ENCODE measurements around the gene B4GAT1. TPM values are rescaled to one million over a fixed set of nuclear protein-coding genes. Genes with fewer than 3 reads are reported as not detected.
"Not testable (repeated sequence)": the region's sequence is repeated elsewhere in the genome, so short reads cannot be mapped to it uniquely, and the experiment has no call there.

B4GAT1 gene
- total RNA-seq, 2 experiments from 2014 or later = 8.5 to 9.4 TPM

- no peak overlapping the region for H3K27ac Mint-ChIP-seq
- H3K36me3 Mint-ChIP-seq (ENCODE audit: low read depth) = peaks cover 12% of the 10 kb centered on the region
- DNase-seq = no peak
- CTCF ChIA-PET = interaction anchor here (0.9 kb wide), 1 partner anchor 10 kb away, joined by 3 read pairs; no protein-coding TSS in a partner anchor
- POLR2A ChIA-PET = no interaction called here
- peaks cover 71% of the 10 kb centered on the region for H3K4me1 Mint-ChIP-seq
- H3K9me3 Mint-ChIP-seq = peaks cover 6% of the 10 kb centered on the region
- no peak overlapping the region for H3K4me3 Mint-ChIP-seq
- no peaks in the 10 kb centered on the region for H3K27me3 Mint-ChIP-seq
Measured at GRCh38 chr11:66322732-66323427, 24.5 kb downstream of the B4GAT1 start.

- Mint-ChIP-seq H3K36me3 (ENCODE audit: low read depth) (peaks cover 12% of the 10 kb centered on the region), H3K27ac (no peak overlapping the region), H3K9me3 (peaks cover 6% of the 10 kb centered on the region), H3K4me3 (no peak overlapping the region), H3K27me3 (no peaks in the 10 kb centered on the region), H3K4me1 (peaks cover 71% of the 10 kb centered on the region)
- POLR2A ChIA-PET = no interaction called here
- CTCF ChIA-PET = interaction anchor here (0.8 to 1.2 kb wide), 2 partner anchors 10 to 14 kb away, joined by 3 read pairs; partner anchors contain the start of gene RIN1
- DNase-seq = no peak
Measured at GRCh38 chr11:66321606-66322005, 25.8 kb downstream of the B4GAT1 start.

DNA sequence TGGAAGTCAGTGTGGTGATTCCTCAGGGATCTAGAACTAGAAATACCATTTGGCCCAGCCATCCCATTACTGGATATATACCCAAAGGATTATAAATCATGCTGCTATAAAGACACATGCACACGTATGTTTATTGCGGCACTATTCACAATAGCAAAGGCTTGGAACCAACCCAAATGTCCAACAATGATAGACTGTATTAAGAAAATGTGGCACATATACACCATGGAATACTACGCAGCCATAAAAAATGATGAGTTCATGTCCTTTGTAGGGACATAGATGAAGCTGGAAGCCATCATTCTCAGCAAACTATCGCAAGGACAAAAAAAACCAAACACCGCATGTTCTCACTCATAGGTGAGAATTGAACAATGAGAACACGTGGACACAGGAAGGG is 26.7 kb downstream of the B4GAT1 start:
- Mint-ChIP-seq H3K27ac (peak overlapping the region; percentile 66), H3K4me1 (peaks cover 69% of the 10 kb centered on the region)
- POLR2A ChIA-PET = not testable (repeated sequence)

GRCh38 chr11:66320289-66320688 is 27.1 kb downstream of the B4GAT1 start:
- peak overlapping the region; percentile 41 for H3K27ac Mint-ChIP-seq
- POLR2A ChIA-PET, DNase-seq, CTCF ChIA-PET, H3K27me3 Mint-ChIP-seq, H3K9me3 Mint-ChIP-seq, H3K4me3 Mint-ChIP-seq: not testable (repeated sequence)
- peaks cover 69% of the 10 kb centered on the region for H3K4me1 Mint-ChIP-seq
- peaks cover 12% of the 10 kb centered on the region for H3K36me3 Mint-ChIP-seq (ENCODE audit: low read depth)

More for the DNA sequence above, 26.7 kb downstream of the B4GAT1 start:
- CTCF ChIA-PET, DNase-seq, H3K27me3 Mint-ChIP-seq, H3K4me3 Mint-ChIP-seq, H3K9me3 Mint-ChIP-seq: not testable (repeated sequence)
- peaks cover 12% of the 10 kb centered on the region for H3K36me3 Mint-ChIP-seq (ENCODE audit: low read depth)

- Mint-ChIP-seq H3K36me3 (ENCODE audit: low read depth) (peaks cover 12% of the 10 kb centered on the region), H3K27me3 (no peaks in the 10 kb centered on the region), H3K4me1 (peaks cover 68% of the 10 kb centered on the region), H3K9me3 (peaks cover 6% of the 10 kb centered on the region), H3K4me3 (no peak overlapping the region), H3K27ac (peak overlapping the region; percentile 97)
- no peak for DNase-seq
- CTCF ChIA-PET = interaction anchor here (3.8 kb wide), 1 partner anchor 11 kb away, joined by 17 read pairs; no protein-coding TSS in a partner anchor
- POLR2A ChIA-PET = no interaction called here
Measured at GRCh38 chr11:66318600-66318970, 28.8 kb downstream of the B4GAT1 start.

GRCh38 chr11:66317723-66318599 is 29.5 kb downstream of the B4GAT1 start:
- H3K9me3 Mint-ChIP-seq = peaks cover 6% of the 10 kb centered on the region
- no peaks in the 10 kb centered on the region for H3K27me3 Mint-ChIP-seq
- ChIA-PET POLR2A (no interaction called here), CTCF (interaction anchor here (0.6 to 3.8 kb wide), 6 partner anchors 12 to 1002 kb away, joined by 3 to 17 read pairs (median 3); partner anchors contain the start of gene YIF1A)
- DNase-seq = peak; percentile 70
- H3K27ac Mint-ChIP-seq = peak overlapping the region; percentile 97
- peak overlapping the region; percentile 42 for H3K4me3 Mint-ChIP-seq
- peaks cover 72% of the 10 kb centered on the region for H3K4me1 Mint-ChIP-seq
- peaks cover 12% of the 10 kb centered on the region for H3K36me3 Mint-ChIP-seq (ENCODE audit: low read depth)

- Mint-ChIP-seq H3K27ac (peak overlapping the region; percentile 97), H3K27me3 (no peaks in the 10 kb centered on the region), H3K4me3 (peak overlapping the region; percentile 42), H3K36me3 (ENCODE audit: low read depth) (peaks cover 12% of the 10 kb centered on the region), H3K4me1 (peaks cover 69% of the 10 kb centered on the region), H3K9me3 (peaks cover 6% of the 10 kb centered on the region)
- DNase-seq = peak; percentile 44
- ChIA-PET CTCF (interaction anchor here (0.6 to 3.8 kb wide), 6 partner anchors 12 to 1001 kb away, joined by 3 to 17 read pairs (median 3); partner anchors contain the start of gene YIF1A), POLR2A (no interaction called here)
Measured at GRCh38 chr11:66317322-66317722, 30.1 kb downstream of the B4GAT1 start.

DNA sequence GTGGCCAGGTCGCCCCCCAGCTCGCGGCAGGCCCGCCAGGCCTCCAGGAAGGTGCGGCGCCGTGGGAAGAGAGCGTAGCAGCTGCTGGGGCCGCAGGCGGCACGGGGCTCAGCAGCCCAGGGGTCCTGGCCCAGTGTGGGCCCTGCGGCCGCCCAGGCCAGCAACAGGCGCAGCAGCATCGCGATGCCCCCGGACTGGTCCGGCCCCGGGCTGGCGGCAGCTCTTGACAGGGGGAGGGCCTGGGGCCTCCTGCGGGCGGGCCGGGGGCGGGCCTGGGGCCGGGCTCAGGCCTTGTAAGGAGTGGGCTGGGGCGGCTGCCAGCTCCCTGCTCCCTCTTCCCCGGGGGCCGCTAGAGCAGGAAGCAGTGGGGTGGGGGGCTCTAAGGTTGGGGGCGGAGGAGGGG is 30.6 kb downstream of the B4GAT1 start, which contains the start of gene CD248:
Gene CD248 (minus strand): TSS at position 196 of the 403 bp plus-strand sequence. CDS start 17 bp downstream, at position 179.
- DNase-seq = no peak
- peaks cover 6% of the 10 kb centered on the region for H3K9me3 Mint-ChIP-seq
- no peaks in the 10 kb centered on the region for H3K27me3 Mint-ChIP-seq
- H3K4me1 Mint-ChIP-seq = peaks cover 68% of the 10 kb centered on the region
- H3K4me3 Mint-ChIP-seq = peak within 1 kb of the TSS; percentile 42
- peaks cover 12% of the 10 kb centered on the region for H3K36me3 Mint-ChIP-seq (ENCODE audit: low read depth)
- H3K27ac Mint-ChIP-seq = peak within 1 kb of the TSS; percentile 97
- CTCF ChIA-PET = interaction anchor here (1.0 to 3.8 kb wide), 5 partner anchors 13 to 94 kb away, joined by 3 to 17 read pairs (median 3); partner anchors contain the start of gene YIF1A
- POLR2A ChIA-PET = no interaction called here

GRCh38 chr11:66315921-66316811 is 31.3 kb downstream of the B4GAT1 start:
- Mint-ChIP-seq H3K27me3 (no peaks in the 10 kb centered on the region), H3K36me3 (ENCODE audit: low read depth) (peaks cover 12% of the 10 kb centered on the region), H3K4me3 (peak overlapping the region; percentile 40), H3K9me3 (peaks cover 6% of the 10 kb centered on the region), H3K4me1 (peaks cover 70% of the 10 kb centered on the region), H3K27ac (peak overlapping the region; percentile 41)
- no peak for DNase-seq
- POLR2A ChIA-PET = no interaction called here
- CTCF ChIA-PET = interaction anchor here (0.9 to 3.8 kb wide), 5 partner anchors 11 to 93 kb away, joined by 3 to 17 read pairs (median 3); partner anchors contain the start of gene RIN1

DNA sequence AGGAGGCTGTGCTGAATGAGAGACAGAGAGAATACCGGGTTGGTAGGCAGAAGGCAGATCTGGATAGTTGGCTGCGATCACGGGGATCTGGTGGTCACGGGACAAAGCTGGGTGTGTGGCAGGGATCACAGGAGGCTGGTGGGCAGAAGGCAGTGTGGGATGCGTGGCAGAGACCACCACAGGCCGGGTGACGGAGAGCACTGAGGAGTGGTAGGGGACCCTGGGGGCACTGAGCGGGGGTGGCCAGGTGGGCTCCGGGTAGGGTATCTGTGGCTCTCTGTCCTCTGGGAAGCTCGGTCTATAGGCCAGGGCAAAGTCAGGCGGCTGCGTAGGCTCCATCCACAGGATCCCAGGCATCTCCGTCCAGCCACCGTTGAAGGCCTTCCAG is 31.9 kb downstream of the B4GAT1 start:
- Mint-ChIP-seq H3K4me3 (peak overlapping the region; percentile 40), H3K27ac (peak overlapping the region; percentile 82), H3K9me3 (peaks cover 6% of the 10 kb centered on the region), H3K36me3 (ENCODE audit: low read depth) (peaks cover 10% of the 10 kb centered on the region), H3K27me3 (no peaks in the 10 kb centered on the region), H3K4me1 (peaks cover 68% of the 10 kb centered on the region)
- POLR2A ChIA-PET = no interaction called here
- CTCF ChIA-PET = interaction anchor here (0.9 to 3.8 kb wide), 4 partner anchors 10 to 73 kb away, joined by 3 to 17 read pairs (median 4); partner anchors contain the start of gene RIN1
- no peak for DNase-seq

- H3K9me3 Mint-ChIP-seq = peaks cover under 1% of the 10 kb centered on the region
- peak overlapping the region; percentile 82 for H3K27ac Mint-ChIP-seq
Measured at GRCh38 chr11:66314561-66315497, 32.6 kb downstream of the B4GAT1 start.

More at GRCh38 chr11:66314561-66315497, 32.6 kb downstream of the B4GAT1 start:
- Mint-ChIP-seq H3K27me3 (no peaks in the 10 kb centered on the region), H3K4me1 (peaks cover 63% of the 10 kb centered on the region), H3K4me3 (peak overlapping the region; percentile 53), H3K36me3 (ENCODE audit: low read depth) (peaks cover 4% of the 10 kb centered on the region)
- POLR2A ChIA-PET = no interaction called here
- no peak for DNase-seq
- CTCF ChIA-PET = interaction anchor here (0.9 to 1.4 kb wide), 4 partner anchors 10 to 74 kb away, joined by 3 to 5 read pairs (median 3); partner anchors contain the start of gene RIN1

Data from activated CD4-positive, alpha-beta T cell treated with anti-CD3 and anti-CD28 coated beads, Interleukin-2, amount 10 ng/mL, durations not matched to agents 7 days and 5 days (primary cell).